Measurements from ENCODE around the gene SCIMP. TPM values are rescaled to one million over a fixed set of nuclear protein-coding genes. Genes with fewer than 3 reads are reported as not detected.

The SCIMP gene
- total RNA-seq, 1 donor from 2014 or later, result not detected

GRCh38 chr17:5198472-5198871 is 36.2 kb downstream of the SCIMP start:
- no peak for DNase-seq (ENCODE audit: extremely low spot score, unreplicated experiment)
- Mint-ChIP-seq H3K27ac (ENCODE audit: unreplicated experiment) (no peak overlapping the region), H3K36me3 (ENCODE audit: unreplicated experiment) (no peaks in the 10 kb centered on the region), H3K27me3 (ENCODE audit: unreplicated experiment) (no peaks in the 10 kb centered on the region), H3K4me3 (ENCODE audit: unreplicated experiment) (no peak overlapping the region), H3K9me3 (ENCODE audit: unreplicated experiment) (no peaks in the 10 kb centered on the region), H3K4me1 (ENCODE audit: unreplicated experiment) (no peaks in the 10 kb centered on the region)
- TF ChIP-seq CTCF (IDR thresholded peaks at IDR 0.05), result no peak

- no peak for TF ChIP-seq CTCF (IDR thresholded peaks at IDR 0.05)
- H3K27ac Mint-ChIP-seq (ENCODE audit: unreplicated experiment), result no peak overlapping the region
Measured at GRCh38 chr17:5194346-5194745, 40.3 kb downstream of the SCIMP start.

GRCh38 chr17:5191541-5192417 is 42.9 kb downstream of the SCIMP start, which contains the start of gene ZNF594:
ZNF594 (minus strand) TSS chr17:5191868; CDS start chr17:5184256, 7,612 bp downstream.
- DNase-seq (ENCODE audit: extremely low spot score, unreplicated experiment), result peak; percentile 99
- peaks cover 25% of the 10 kb centered on the region for H3K9me3 Mint-ChIP-seq (ENCODE audit: unreplicated experiment)
- H3K4me1 Mint-ChIP-seq (ENCODE audit: unreplicated experiment), result peaks cover 26% of the 10 kb centered on the region
- peak within 1 kb of the TSS; percentile 87 for H3K27ac Mint-ChIP-seq (ENCODE audit: unreplicated experiment)
- no peaks in the 10 kb centered on the region for H3K27me3 Mint-ChIP-seq (ENCODE audit: unreplicated experiment)
- H3K36me3 Mint-ChIP-seq (ENCODE audit: unreplicated experiment), result peaks cover 32% of the 10 kb centered on the region
- H3K4me3 Mint-ChIP-seq (ENCODE audit: unreplicated experiment), result peak within 1 kb of the TSS; percentile 87
- peak; percentile 78 for TF ChIP-seq CTCF (IDR thresholded peaks at IDR 0.05)

More at GRCh38 chr17:5194346-5194745, 40.3 kb downstream of the SCIMP start:
- peaks cover 19% of the 10 kb centered on the region for H3K36me3 Mint-ChIP-seq (ENCODE audit: unreplicated experiment)
- peaks cover 26% of the 10 kb centered on the region for H3K4me1 Mint-ChIP-seq (ENCODE audit: unreplicated experiment)
- H3K27me3 Mint-ChIP-seq (ENCODE audit: unreplicated experiment), result no peaks in the 10 kb centered on the region
- peaks cover 11% of the 10 kb centered on the region for H3K9me3 Mint-ChIP-seq (ENCODE audit: unreplicated experiment)
- H3K4me3 Mint-ChIP-seq (ENCODE audit: unreplicated experiment), result no peak overlapping the region
- DNase-seq (ENCODE audit: extremely low spot score, unreplicated experiment), result no peak

- Mint-ChIP-seq H3K27ac (ENCODE audit: unreplicated experiment) (no peak overlapping the region), H3K36me3 (ENCODE audit: unreplicated experiment) (peaks cover 67% of the 10 kb centered on the region)
Measured at GRCh38 chr17:5184288-5184687, 50.4 kb downstream of the SCIMP start.

More at GRCh38 chr17:5184288-5184687, 50.4 kb downstream of the SCIMP start:
- H3K27me3 Mint-ChIP-seq (ENCODE audit: unreplicated experiment), result no peaks in the 10 kb centered on the region
- no peak for DNase-seq (ENCODE audit: extremely low spot score, unreplicated experiment)
- H3K4me3 Mint-ChIP-seq (ENCODE audit: unreplicated experiment), result no peak overlapping the region
- H3K9me3 Mint-ChIP-seq (ENCODE audit: unreplicated experiment), result peaks cover 51% of the 10 kb centered on the region
- no peak for TF ChIP-seq CTCF (IDR thresholded peaks at IDR 0.05)
- H3K4me1 Mint-ChIP-seq (ENCODE audit: unreplicated experiment), result no peaks in the 10 kb centered on the region
